HCT116 (cell line): ENCODE results near the gene CNOT2. TPM values are rescaled to one million over a fixed set of nuclear protein-coding genes. Genes with fewer than 3 reads are reported as not detected.
"Not testable (repeated sequence)": the region's sequence is repeated elsewhere in the genome, so short reads cannot be mapped to it uniquely, and the experiment has no call there.

Experiments
- ATAC-seq: fragments of 200-7000 bp; cut with Tn5 transposase; 2 replicates; pipeline ENCODE4 v1.9.1; 2020; ENCODE audit warnings: mild to moderate bottlenecking, moderate library complexity
- BruUV-seq: library from RNA; stranded (reverse); fragments of 400-500 nt; replicated peaks from 2 replicates; lab custom pipeline; 2021; lab: Mats Ljungman, UMichigan
- CTCF ChIA-PET: fragments of 300-600 bp; sonication (Branson Sonifier 250); formaldehyde crosslinking; loops from one replicate; lab custom pipeline; 2021; ENCODE audit warnings: antibody characterized with exemption; lab: Charles Lee
- POLR2A ChIA-PET: fragments of 300-600, 350-600 bp; sonication (Branson Sonifier 250); formaldehyde crosslinking; loops from one replicate; lab custom pipeline; 2021; ENCODE audit warnings: antibody characterized with exemption; lab: Charles Lee
- RAD21 ChIA-PET, 2 experiments: fragments of 300-600 bp; sonication (Branson Sonifier 250); formaldehyde crosslinking; loops; one replicate each; lab custom pipeline; 2023; ENCODE audit warnings: low total read pairs in 2 of 2; ENCODE audit not compliant: uncharacterized antibody in 2 of 2, unreplicated experiment in 2 of 2, low non-redundant PET in 1 of 2; lab: Charles Lee
- DNase-seq: peaks from one replicate; pipeline ENCODE4 v3.0.0-alpha.2; 2010; ENCODE audit warnings: low read depth, low spot score
- H2AFZ ChIP-seq: fragments of 200-600 bp; shearing (Covaris generic), sonication (generic); 2 replicates; pipeline ENCODE4 v1.6.1; 2017; ENCODE audit warnings: low read depth, mixed run types, mixed read lengths, antibody characterized with exemption, low read length; ENCODE audit not compliant: poor library complexity, severe bottlenecking
- H3K27ac ChIP-seq: 2 replicates; pipeline ENCODE4 v1.5.1; 2012; ENCODE audit warnings: low read depth, low read length
- H3K27me3 ChIP-seq: fragments of 200-600 bp; sonication (generic); 2 replicates; pipeline ENCODE4 v1.6.1; 2016; ENCODE audit warnings: mixed run types, low read length, mixed read lengths; ENCODE audit not compliant: insufficient read depth
- H3K36me3 ChIP-seq, 2 experiments: fragments of 200-500 bp in 1 of 2; fragments of 200-600 bp in 1 of 2; sonication (Bioruptor generic) in 1 of 2; sonication (generic) in 1 of 2; 2 replicates each; pipeline versions ENCODE4 v1.5.1 to v1.6.1; 2014 to 2016; ENCODE audit warnings: low read length in 2 of 2, inconsistent platforms in 1 of 2, mixed read lengths in 1 of 2, mixed run types in 1 of 2; ENCODE audit not compliant: insufficient read depth in 2 of 2, control insufficient read depth in 1 of 2
- H3K4me1 ChIP-seq, 2 experiments: fragments of 200-600 bp in 1 of 2; sonication (generic) in 1 of 2; 2 replicates each; pipeline versions ENCODE4 v1.5.1 to v1.6.1; 2012 to 2017; ENCODE audit warnings: low read length in 2 of 2, inconsistent platforms in 1 of 2, mild to moderate bottlenecking in 1 of 2, mixed read lengths in 1 of 2, mixed run types in 1 of 2, moderate library complexity in 1 of 2; ENCODE audit not compliant: insufficient read depth in 2 of 2, control insufficient read depth in 1 of 2
- H3K4me2 ChIP-seq: fragments of 200-600 bp; sonication (generic); 2 replicates; pipeline ENCODE4 v1.6.1; 2017; ENCODE audit warnings: mixed run types, low read length, mixed read lengths
- H3K4me3 ChIP-seq, 2 experiments: fragments of 200-600 bp in 1 of 2; sonication (generic) in 1 of 2; replicated peaks in 1 of 2; 2 replicates each; pipeline ENCODE4 v1.5.1; 2011 to 2016; ENCODE audit warnings: low read length in 2 of 2, control low read depth in 1 of 2, low read depth in 1 of 2, mild to moderate bottlenecking in 1 of 2, mixed read lengths in 1 of 2, mixed run types in 1 of 2
- H3K79me2 ChIP-seq: fragments of 200-600 bp; sonication (generic); 2 replicates; pipeline ENCODE4 v1.6.1; 2017; ENCODE audit warnings: mild to moderate bottlenecking, mixed run types, low read length, moderate library complexity, mixed read lengths; ENCODE audit not compliant: insufficient read depth
- H3K9ac ChIP-seq: fragments of 200-600 bp; sonication (generic); 2 replicates; pipeline ENCODE4 v1.6.1; 2016; ENCODE audit warnings: low read length, mixed read lengths
- H3K9me2 ChIP-seq: fragments of 200-600 bp; sonication (generic), shearing (Covaris generic); 2 replicates; pipeline ENCODE4 v1.6.1; 2017; ENCODE audit warnings: mixed run types, mild to moderate bottlenecking, moderate library complexity; ENCODE audit not compliant: insufficient read depth
- H3K9me3 ChIP-seq, 2 experiments: fragments of 200-500 bp in 1 of 2; fragments of 200-600 bp in 1 of 2; sonication (Bioruptor generic) in 1 of 2; sonication (generic) in 1 of 2; 2 replicates each; pipeline ENCODE4 v1.6.1; 2014 to 2017; ENCODE audit warnings: low read length in 2 of 2, mixed read lengths in 2 of 2, inconsistent platforms in 1 of 2, low read depth in 1 of 2, mild to moderate bottlenecking in 1 of 2, mixed run types in 1 of 2, moderate library complexity in 1 of 2; ENCODE audit not compliant: control insufficient read depth in 1 of 2, insufficient read depth in 1 of 2
- H4K20me1 ChIP-seq: fragments of 200-600 bp; sonication (generic), shearing (Covaris generic); 2 replicates; pipeline ENCODE4 v1.6.1; 2017; ENCODE audit warnings: mixed run types, mild to moderate bottlenecking, moderate library complexity; ENCODE audit not compliant: insufficient read depth
- CTCF ChIP-seq, 3 experiments: fragments of 200-600 bp in 1 of 3; sonication (generic) in 1 of 3; IDR thresholded peaks in 2 of 3; conservative IDR thresholded peaks in 1 of 3; 2 replicates each; pipeline ENCODE4 v1.5.1; 2012 to 2017; ENCODE audit warnings: low read depth in 2 of 3, low read length in 2 of 3, antibody characterized with exemption in 1 of 3, borderline replicate concordance in 1 of 3, control low read depth in 1 of 3, mild to moderate bottlenecking in 1 of 3, mixed read lengths in 1 of 3, mixed run types in 1 of 3, moderate library complexity in 1 of 3; ENCODE audit not compliant: insufficient read depth in 1 of 3
- EGR1 ChIP-seq: IDR thresholded peaks from 2 replicates; pipeline ENCODE4 v1.6.1; 2012; ENCODE audit warnings: low read depth
- FOSL1 ChIP-seq: IDR thresholded peaks from 2 replicates; pipeline ENCODE4 v1.6.1; 2012; ENCODE audit warnings: low read depth
- JUND ChIP-seq: IDR thresholded peaks from 2 replicates; pipeline ENCODE4 v1.6.1; 2012
- POLR2A ChIP-seq: IDR thresholded peaks from 2 replicates; pipeline ENCODE4 v1.7.0; 2011; ENCODE audit warnings: borderline replicate concordance; ENCODE audit not compliant: insufficient read depth, insufficient read length; ENCODE audit errors: extremely low read depth
- SRF ChIP-seq: IDR thresholded peaks from 2 replicates; pipeline ENCODE4 v1.6.1; 2012; ENCODE audit warnings: low read depth
- YY1 ChIP-seq: IDR thresholded peaks from 2 replicates; pipeline ENCODE4 v1.6.1; 2011; ENCODE audit warnings: low read length, low read depth, moderate library complexity, mild to moderate bottlenecking; ENCODE audit not compliant: insufficient replicate concordance; ENCODE audit errors: extremely low read depth
- ZBTB33 ChIP-seq: IDR thresholded peaks from 2 replicates; pipeline ENCODE4 v1.6.1; 2011; ENCODE audit warnings: mild to moderate bottlenecking, low read length, moderate library complexity; ENCODE audit not compliant: insufficient replicate concordance; ENCODE audit errors: extremely low read depth
- intact Hi-C: fragments of 100-400 bp; cut with micrococcal nuclease; formaldehyde crosslinking; loops from 2 replicates; pipeline ENCODE4 v1.10.0; 2022
- total RNA-seq: library from RNA; stranded (reverse); gene quantifications from one replicate; pipeline ENCODE4 v1.2.1, GENCODE V29; 2021; ENCODE audit not compliant: unreplicated experiment
- TF ChIP-seq, protein P1 (sequence below): IDR thresholded peaks from 2 replicates; pipeline ENCODE4 v1.6.1; 2012; ENCODE audit warnings: low read depth
- TF ChIP-seq, protein P2 (sequence below): IDR thresholded peaks from 2 replicates; pipeline ENCODE4 v1.6.1; 2012
- TF ChIP-seq, protein P3 (sequence below): IDR thresholded peaks from 2 replicates; pipeline ENCODE4 v1.6.1; 2012

Gene CNOT2
- total RNA-seq, 1 experiment from 2014 or later, result 58.7 TPM

GRCh38 chr12:70389678-70390077 is 146.4 kb downstream of the CNOT2 start:
- Histone ChIP-seq H4K20me1 (no peaks in the 10 kb centered on the region), H3K27me3 (no peaks in the 10 kb centered on the region), H3K36me3 (no peaks in the 10 kb centered on the region), H3K9me3 (peaks cover 0 to 6% of the 10 kb centered on the region in 2 experiments; a peak in 1 of 4 replicates), H2AFZ (no peak overlapping the region), H3K4me1 (peaks cover 0 to 11% of the 10 kb centered on the region in 2 experiments; a peak in 3 of 4 replicates), H3K79me2 (no peaks in the 10 kb centered on the region), H3K9me2 (no peaks in the 10 kb centered on the region), H3K4me2 (no peak overlapping the region), H3K4me3 (no peak overlapping the region), H3K27ac (no peak overlapping the region), H3K9ac (no peak overlapping the region)
- ChIA-PET CTCF (no interaction called here), RAD21 (no interaction called here), POLR2A (no interaction called here)
- ATAC-seq, result no peak
- intact Hi-C loops, result no loop called here
- DNase-seq, result no peak
- no TSS peak for BruUV-seq
- TF ChIP-seq, protein P1, sequence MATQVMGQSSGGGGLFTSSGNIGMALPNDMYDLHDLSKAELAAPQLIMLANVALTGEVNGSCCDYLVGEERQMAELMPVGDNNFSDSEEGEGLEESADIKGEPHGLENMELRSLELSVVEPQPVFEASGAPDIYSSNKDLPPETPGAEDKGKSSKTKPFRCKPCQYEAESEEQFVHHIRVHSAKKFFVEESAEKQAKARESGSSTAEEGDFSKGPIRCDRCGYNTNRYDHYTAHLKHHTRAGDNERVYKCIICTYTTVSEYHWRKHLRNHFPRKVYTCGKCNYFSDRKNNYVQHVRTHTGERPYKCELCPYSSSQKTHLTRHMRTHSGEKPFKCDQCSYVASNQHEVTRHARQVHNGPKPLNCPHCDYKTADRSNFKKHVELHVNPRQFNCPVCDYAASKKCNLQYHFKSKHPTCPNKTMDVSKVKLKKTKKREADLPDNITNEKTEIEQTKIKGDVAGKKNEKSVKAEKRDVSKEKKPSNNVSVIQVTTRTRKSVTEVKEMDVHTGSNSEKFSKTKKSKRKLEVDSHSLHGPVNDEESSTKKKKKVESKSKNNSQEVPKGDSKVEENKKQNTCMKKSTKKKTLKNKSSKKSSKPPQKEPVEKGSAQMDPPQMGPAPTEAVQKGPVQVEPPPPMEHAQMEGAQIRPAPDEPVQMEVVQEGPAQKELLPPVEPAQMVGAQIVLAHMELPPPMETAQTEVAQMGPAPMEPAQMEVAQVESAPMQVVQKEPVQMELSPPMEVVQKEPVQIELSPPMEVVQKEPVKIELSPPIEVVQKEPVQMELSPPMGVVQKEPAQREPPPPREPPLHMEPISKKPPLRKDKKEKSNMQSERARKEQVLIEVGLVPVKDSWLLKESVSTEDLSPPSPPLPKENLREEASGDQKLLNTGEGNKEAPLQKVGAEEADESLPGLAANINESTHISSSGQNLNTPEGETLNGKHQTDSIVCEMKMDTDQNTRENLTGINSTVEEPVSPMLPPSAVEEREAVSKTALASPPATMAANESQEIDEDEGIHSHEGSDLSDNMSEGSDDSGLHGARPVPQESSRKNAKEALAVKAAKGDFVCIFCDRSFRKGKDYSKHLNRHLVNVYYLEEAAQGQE, result no peak
- TF ChIP-seq SRF (no peak), POLR2A (no peak), EGR1 (no peak), ZBTB33 (no peak), YY1 (no peak), CTCF (IDR thresholded peaks at IDR 0.05 in 2 of 3, conservative IDR thresholded peaks at IDR 0.05 in 1 of 3; ENCODE audit: borderline replicate concordance in 1 of 3, insufficient read depth in 1 of 3, low read depth in 2 of 3, low read length in 2 of 3) (no peak), JUND (no peak), FOSL1 (no peak)
- TF ChIP-seq, protein P2, sequence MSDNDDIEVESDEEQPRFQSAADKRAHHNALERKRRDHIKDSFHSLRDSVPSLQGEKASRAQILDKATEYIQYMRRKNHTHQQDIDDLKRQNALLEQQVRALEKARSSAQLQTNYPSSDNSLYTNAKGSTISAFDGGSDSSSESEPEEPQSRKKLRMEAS, result no peak
- TF ChIP-seq, protein P3, sequence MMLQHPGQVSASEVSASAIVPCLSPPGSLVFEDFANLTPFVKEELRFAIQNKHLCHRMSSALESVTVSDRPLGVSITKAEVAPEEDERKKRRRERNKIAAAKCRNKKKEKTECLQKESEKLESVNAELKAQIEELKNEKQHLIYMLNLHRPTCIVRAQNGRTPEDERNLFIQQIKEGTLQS, result no peak

DNA sequence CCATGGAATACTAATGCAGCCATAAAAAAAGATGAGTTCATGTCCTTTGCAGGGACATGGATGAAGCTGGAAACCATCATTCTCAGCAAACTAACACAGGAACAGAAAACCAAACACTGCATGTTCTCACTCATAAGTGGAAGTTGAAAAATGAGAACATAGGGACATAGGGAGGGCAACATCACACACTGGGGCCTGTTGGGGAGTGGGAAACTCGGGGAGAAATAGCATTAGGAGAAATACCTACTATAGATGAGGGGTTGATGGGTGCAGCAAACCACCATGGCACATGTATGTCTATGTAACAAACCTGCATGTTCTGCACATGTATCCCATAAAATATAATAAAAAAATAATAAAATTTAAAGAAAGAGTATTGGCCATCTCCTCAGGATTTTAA is 149.4 kb downstream of the CNOT2 start:
- intact Hi-C loops, H3K36me3 ChIP-seq, POLR2A ChIA-PET, H3K4me2 ChIP-seq, CTCF ChIA-PET, H3K9me2 ChIP-seq, H3K9me3 ChIP-seq, ATAC-seq, H3K27ac ChIP-seq, H2AFZ ChIP-seq, H4K20me1 ChIP-seq, DNase-seq, H3K79me2 ChIP-seq, H3K4me3 ChIP-seq, H3K27me3 ChIP-seq, BruUV-seq, RAD21 ChIA-PET, H3K9ac ChIP-seq: not testable (repeated sequence)
- H3K4me1 ChIP-seq, result peaks cover 0 to 11% of the 10 kb centered on the region in 2 experiments; a peak in 3 of 4 replicates
